WTC11 (cell line): ENCODE measurements around the gene KLK13. TPM values are rescaled to one million over a fixed set of nuclear protein-coding genes. Genes with fewer than 3 reads are reported as not detected.

ENCODE experiments used
- ATAC-seq: fragments of 200-7000 bp; cut with Tn5 transposase; 2 replicates; pipeline ENCODE4 v1.10.0; 2021; ENCODE audit warnings: mild to moderate bottlenecking, moderate library complexity
- CTCF ChIA-PET: fragments of 300-600 bp; sonication (Branson Sonifier 250); formaldehyde crosslinking; loops from one replicate; lab custom pipeline; 2021; ENCODE audit warnings: antibody characterized with exemption; lab: Charles Lee
- POLR2A ChIA-PET: fragments of 350-600 bp; sonication (Branson Sonifier 250); formaldehyde crosslinking; loops from one replicate; lab custom pipeline; 2021; ENCODE audit warnings: antibody characterized with exemption; lab: Charles Lee
- DNase-seq: peaks from one replicate; pipeline ENCODE4 v3.0.0; 2021; ENCODE audit warnings: low spot score
- H3K27ac Mint-ChIP-seq: 2 replicates; pipeline ENCODE4 v1.8.0; 2021; ENCODE audit warnings: mixed read lengths
- H3K27me3 Mint-ChIP-seq: 2 replicates; pipeline ENCODE4 v1.8.0; 2021; ENCODE audit warnings: low read depth, mild to moderate bottlenecking, moderate library complexity, mixed read lengths
- H3K36me3 Mint-ChIP-seq: 2 replicates; pipeline ENCODE4 v1.8.0; 2021; ENCODE audit warnings: mixed read lengths
- H3K4me1 Mint-ChIP-seq: 2 replicates; pipeline ENCODE4 v1.8.0; 2022; ENCODE audit warnings: mixed read lengths
- H3K4me3 Mint-ChIP-seq: 2 replicates; pipeline ENCODE4 v1.8.0; 2021; ENCODE audit warnings: mild to moderate bottlenecking, moderate library complexity, mixed read lengths
- H3K9me3 Mint-ChIP-seq: 2 replicates; pipeline ENCODE4 v1.8.0; 2021; ENCODE audit warnings: mixed read lengths
- ETV6 ChIP-seq: sonication (generic); formaldehyde crosslinking; IDR thresholded peaks from 2 replicates; pipeline ENCODE4 v1.8.1; 2022; ENCODE audit warnings: mild to moderate bottlenecking, missing genetic modification reagents
- FOXK1 ChIP-seq: sonication (generic); formaldehyde crosslinking; IDR thresholded peaks from 2 replicates; pipeline ENCODE4 v1.8.0; 2022; ENCODE audit warnings: mild to moderate bottlenecking, moderate library complexity, missing genetic modification reagents
- GABPB1 ChIP-seq: sonication (generic); formaldehyde crosslinking; IDR thresholded peaks from 2 replicates; pipeline ENCODE4 v1.8.1; 2023; ENCODE audit warnings: mild to moderate bottlenecking, missing genetic modification reagents
- JAZF1 ChIP-seq: fragments of 250-450 bp; sonication (Bioruptor Pico); IDR thresholded peaks from 2 replicates; pipeline ENCODE4 v1.9.0; 2021; ENCODE audit warnings: moderate library complexity, mild to moderate bottlenecking, inconsistent platforms
- MYBL2 ChIP-seq: sonication (generic); formaldehyde crosslinking; IDR thresholded peaks from 2 replicates; pipeline ENCODE4 v1.8.1; 2023; ENCODE audit warnings: mild to moderate bottlenecking, moderate library complexity, missing genetic modification reagents
- NFATC4 ChIP-seq: fragments of 250-450 bp; sonication (Bioruptor Pico); IDR thresholded peaks from 2 replicates; pipeline ENCODE4 v1.9.0; 2021; ENCODE audit warnings: mild to moderate bottlenecking
- NR2C2 ChIP-seq: sonication (generic); formaldehyde crosslinking; IDR thresholded peaks from 2 replicates; pipeline ENCODE4 v1.8.0; 2022; ENCODE audit warnings: mild to moderate bottlenecking, missing genetic modification reagents
- OVOL2 ChIP-seq: fragments of 250-450 bp; sonication (Bioruptor Pico); IDR thresholded peaks from 2 replicates; pipeline ENCODE4 v1.9.0; 2021; ENCODE audit warnings: mild to moderate bottlenecking, borderline replicate concordance
- SOX15 ChIP-seq: fragments of 250-450 bp; sonication (Bioruptor Pico); IDR thresholded peaks from 2 replicates; pipeline ENCODE4 v1.9.0; 2021; ENCODE audit warnings: mild to moderate bottlenecking
- TCF7 ChIP-seq: sonication (generic); formaldehyde crosslinking; IDR thresholded peaks from 2 replicates; pipeline ENCODE4 v1.8.0; 2022; ENCODE audit warnings: mild to moderate bottlenecking, low read depth, missing genetic modification reagents, moderate library complexity
- ZNF219 ChIP-seq: sonication (generic); formaldehyde crosslinking; IDR thresholded peaks from 2 replicates; pipeline ENCODE4 v1.8.0; 2023; ENCODE audit warnings: missing genetic modification reagents, mild to moderate bottlenecking, borderline replicate concordance
- ZNF317 ChIP-seq: sonication (generic); formaldehyde crosslinking; IDR thresholded peaks from 2 replicates; pipeline ENCODE4 v1.8.1; 2023; ENCODE audit warnings: low read depth, mild to moderate bottlenecking, moderate library complexity, missing genetic modification reagents, borderline replicate concordance
- total RNA-seq: library from RNA; stranded (reverse); gene quantifications from 3 replicates; pipeline ENCODE4 v1.2.3, GENCODE V29; 2021
- TF ChIP-seq, protein P1 (sequence below): sonication (generic); formaldehyde crosslinking; IDR thresholded peaks from 2 replicates; pipeline ENCODE4 v1.8.0; 2022; ENCODE audit warnings: mild to moderate bottlenecking, missing genetic modification reagents
- TF ChIP-seq, protein P2 (sequence below): sonication (generic); formaldehyde crosslinking; IDR thresholded peaks from 2 replicates; pipeline ENCODE4 v1.8.1; 2023; ENCODE audit warnings: mild to moderate bottlenecking, missing genetic modification reagents, moderate library complexity
- TF ChIP-seq, protein P3 (sequence below): fragments of 250-450 bp; sonication (Bioruptor Pico); IDR thresholded peaks from 2 replicates; pipeline ENCODE4 v1.9.0; 2021; ENCODE audit warnings: mild to moderate bottlenecking
- TF ChIP-seq, protein P4 (sequence below): fragments of 200-600 bp; IDR thresholded peaks from 2 replicates; pipeline ENCODE4 v1.8.0; 2022; ENCODE audit warnings: antibody characterized with exemption
- TF ChIP-seq, protein P5 (sequence below): sonication (generic); formaldehyde crosslinking; IDR thresholded peaks from 2 replicates; pipeline ENCODE4 v1.8.1; 2022; ENCODE audit warnings: low read depth, missing genetic modification reagents, borderline replicate concordance
- TF ChIP-seq, protein P6 (sequence below): fragments of 250-450 bp; sonication (Bioruptor Pico); IDR thresholded peaks from 2 replicates; pipeline ENCODE4 v1.9.0; 2021; ENCODE audit warnings: mild to moderate bottlenecking
- TF ChIP-seq, protein P7 (sequence below): sonication (generic); formaldehyde crosslinking; IDR thresholded peaks from 2 replicates; pipeline ENCODE4 v1.8.0; 2023; ENCODE audit warnings: missing genetic modification reagents, mild to moderate bottlenecking, borderline replicate concordance
- TF ChIP-seq, protein P8 (sequence below): sonication (generic); formaldehyde crosslinking; IDR thresholded peaks from 2 replicates; pipeline ENCODE4 v1.8.1; 2022; ENCODE audit warnings: mild to moderate bottlenecking, missing genetic modification reagents, moderate library complexity, borderline replicate concordance

KLK13 gene
- total RNA-seq, 1 experiment from 2014 or later = 3.1 TPM

DNA sequence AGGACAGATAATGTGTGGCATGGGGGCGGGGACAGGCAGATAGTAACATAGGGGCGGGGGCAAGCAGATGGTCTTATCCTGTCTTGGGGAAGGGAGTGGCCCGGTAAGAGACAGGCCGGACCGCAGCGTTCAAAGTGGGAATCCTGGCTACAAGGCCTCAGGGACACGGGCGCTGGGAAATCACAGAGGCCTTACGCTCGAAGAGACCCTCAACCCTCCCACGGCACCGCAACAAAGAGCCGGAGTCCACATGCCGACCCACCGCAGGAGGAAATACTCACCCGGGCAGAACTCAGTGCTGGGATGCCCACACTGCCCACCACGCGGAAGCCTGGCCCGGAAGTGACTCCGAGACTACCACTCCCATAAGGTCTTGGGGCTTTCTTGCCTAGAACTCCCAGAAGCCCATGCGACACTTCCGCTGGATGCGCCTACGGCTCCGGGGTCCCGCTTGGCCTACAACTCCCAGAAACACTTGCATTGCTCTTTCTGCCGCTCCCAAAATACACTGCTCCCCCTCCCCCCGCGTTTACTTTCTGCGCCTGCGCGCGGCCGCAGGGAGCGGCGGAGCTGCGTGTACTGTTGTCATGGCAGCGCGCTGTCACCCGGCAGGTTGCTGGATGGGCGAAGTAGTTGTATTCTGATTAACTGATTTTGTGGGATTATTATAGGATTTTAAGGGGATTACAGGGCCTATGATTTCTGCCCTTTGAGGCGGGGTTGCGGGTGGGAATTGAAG lies 43.3 kb upstream of the KLK13 start, which contains the start of gene CTU1 (continued):
- TF ChIP-seq MYBL2 (CRISPR knock-in tag) (no peak), NR2C2 (no peak), OVOL2 (no peak), TCF7 (CRISPR knock-in tag) (no peak), GABPB1 (CRISPR knock-in tag) (peak; percentile 87; the same call in 1 of the 2 replicates), NFATC4 (CRISPR knock-in tag) (no peak), ZNF317 (CRISPR knock-in tag) (no peak)
- TF ChIP-seq, protein P1, sequence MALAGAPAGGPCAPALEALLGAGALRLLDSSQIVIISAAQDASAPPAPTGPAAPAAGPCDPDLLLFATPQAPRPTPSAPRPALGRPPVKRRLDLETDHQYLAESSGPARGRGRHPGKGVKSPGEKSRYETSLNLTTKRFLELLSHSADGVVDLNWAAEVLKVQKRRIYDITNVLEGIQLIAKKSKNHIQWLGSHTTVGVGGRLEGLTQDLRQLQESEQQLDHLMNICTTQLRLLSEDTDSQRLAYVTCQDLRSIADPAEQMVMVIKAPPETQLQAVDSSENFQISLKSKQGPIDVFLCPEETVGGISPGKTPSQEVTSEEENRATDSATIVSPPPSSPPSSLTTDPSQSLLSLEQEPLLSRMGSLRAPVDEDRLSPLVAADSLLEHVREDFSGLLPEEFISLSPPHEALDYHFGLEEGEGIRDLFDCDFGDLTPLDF = no peak
- TF ChIP-seq, protein P2, sequence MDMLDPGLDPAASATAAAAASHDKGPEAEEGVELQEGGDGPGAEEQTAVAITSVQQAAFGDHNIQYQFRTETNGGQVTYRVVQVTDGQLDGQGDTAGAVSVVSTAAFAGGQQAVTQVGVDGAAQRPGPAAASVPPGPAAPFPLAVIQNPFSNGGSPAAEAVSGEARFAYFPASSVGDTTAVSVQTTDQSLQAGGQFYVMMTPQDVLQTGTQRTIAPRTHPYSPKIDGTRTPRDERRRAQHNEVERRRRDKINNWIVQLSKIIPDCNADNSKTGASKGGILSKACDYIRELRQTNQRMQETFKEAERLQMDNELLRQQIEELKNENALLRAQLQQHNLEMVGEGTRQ = no peak
- TF ChIP-seq, protein P3, sequence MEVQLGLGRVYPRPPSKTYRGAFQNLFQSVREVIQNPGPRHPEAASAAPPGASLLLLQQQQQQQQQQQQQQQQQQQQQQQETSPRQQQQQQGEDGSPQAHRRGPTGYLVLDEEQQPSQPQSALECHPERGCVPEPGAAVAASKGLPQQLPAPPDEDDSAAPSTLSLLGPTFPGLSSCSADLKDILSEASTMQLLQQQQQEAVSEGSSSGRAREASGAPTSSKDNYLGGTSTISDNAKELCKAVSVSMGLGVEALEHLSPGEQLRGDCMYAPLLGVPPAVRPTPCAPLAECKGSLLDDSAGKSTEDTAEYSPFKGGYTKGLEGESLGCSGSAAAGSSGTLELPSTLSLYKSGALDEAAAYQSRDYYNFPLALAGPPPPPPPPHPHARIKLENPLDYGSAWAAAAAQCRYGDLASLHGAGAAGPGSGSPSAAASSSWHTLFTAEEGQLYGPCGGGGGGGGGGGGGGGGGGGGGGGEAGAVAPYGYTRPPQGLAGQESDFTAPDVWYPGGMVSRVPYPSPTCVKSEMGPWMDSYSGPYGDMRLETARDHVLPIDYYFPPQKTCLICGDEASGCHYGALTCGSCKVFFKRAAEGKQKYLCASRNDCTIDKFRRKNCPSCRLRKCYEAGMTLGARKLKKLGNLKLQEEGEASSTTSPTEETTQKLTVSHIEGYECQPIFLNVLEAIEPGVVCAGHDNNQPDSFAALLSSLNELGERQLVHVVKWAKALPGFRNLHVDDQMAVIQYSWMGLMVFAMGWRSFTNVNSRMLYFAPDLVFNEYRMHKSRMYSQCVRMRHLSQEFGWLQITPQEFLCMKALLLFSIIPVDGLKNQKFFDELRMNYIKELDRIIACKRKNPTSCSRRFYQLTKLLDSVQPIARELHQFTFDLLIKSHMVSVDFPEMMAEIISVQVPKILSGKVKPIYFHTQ (CRISPR knock-in tag) = no peak
- TF ChIP-seq, all 79 proteins: peak for 9

DNA sequence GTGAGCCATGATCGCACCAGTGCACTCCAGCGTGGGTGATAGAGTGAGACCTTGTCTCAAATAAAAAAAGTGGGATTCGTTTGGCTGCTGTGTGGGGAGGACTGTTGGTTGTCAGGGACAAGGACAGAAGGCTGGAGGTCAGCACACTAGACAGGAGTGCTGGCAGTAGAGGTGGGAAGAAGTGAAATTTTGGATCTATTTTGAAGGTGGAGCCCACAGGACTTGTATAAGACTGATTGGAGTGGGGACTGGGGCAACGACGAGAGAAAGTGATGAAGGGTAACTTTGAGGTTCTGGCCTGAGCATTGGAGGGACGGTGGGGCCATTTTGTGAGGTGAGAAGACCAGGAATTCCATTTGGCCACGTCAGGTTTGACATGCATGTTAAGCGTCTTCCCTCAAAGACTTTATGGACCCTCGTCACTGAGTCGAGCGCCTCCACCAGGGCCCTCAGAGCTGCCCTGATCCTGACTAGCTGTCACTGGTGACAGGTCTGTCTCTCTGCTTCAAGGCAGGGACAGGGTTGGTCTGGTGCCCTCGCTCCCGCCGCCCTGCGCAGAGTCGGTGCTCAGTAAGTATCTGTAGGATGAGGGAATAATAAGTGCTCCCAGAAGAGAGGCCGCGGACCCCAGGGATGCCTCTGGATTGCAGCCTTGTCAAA lies 42.6 kb upstream of the KLK13 start:
- H3K36me3 Mint-ChIP-seq = peaks cover 3% of the 10 kb centered on the region; the same call in 1 of the 2 replicates
- peaks cover 8% of the 10 kb centered on the region for H3K4me1 Mint-ChIP-seq
- ChIA-PET CTCF (interaction anchor here (0.7 to 1.4 kb wide), 3 partner anchors 13 to 152 kb away, joined by 3 to 4 read pairs (median 3); no protein-coding TSS in a partner anchor), POLR2A (no interaction called here)
- no peak for DNase-seq
- peak overlapping the region; percentile 75 for H3K27ac Mint-ChIP-seq
- H3K4me3 Mint-ChIP-seq = peak overlapping the region; percentile 90
- H3K27me3 Mint-ChIP-seq = peaks cover 9% of the 10 kb centered on the region
- peak; percentile 6 for ATAC-seq
- no peaks in the 10 kb centered on the region for H3K9me3 Mint-ChIP-seq
- no peak for TF ChIP-seq ETV6 (CRISPR knock-in tag)
- TF ChIP-seq, protein P4, sequence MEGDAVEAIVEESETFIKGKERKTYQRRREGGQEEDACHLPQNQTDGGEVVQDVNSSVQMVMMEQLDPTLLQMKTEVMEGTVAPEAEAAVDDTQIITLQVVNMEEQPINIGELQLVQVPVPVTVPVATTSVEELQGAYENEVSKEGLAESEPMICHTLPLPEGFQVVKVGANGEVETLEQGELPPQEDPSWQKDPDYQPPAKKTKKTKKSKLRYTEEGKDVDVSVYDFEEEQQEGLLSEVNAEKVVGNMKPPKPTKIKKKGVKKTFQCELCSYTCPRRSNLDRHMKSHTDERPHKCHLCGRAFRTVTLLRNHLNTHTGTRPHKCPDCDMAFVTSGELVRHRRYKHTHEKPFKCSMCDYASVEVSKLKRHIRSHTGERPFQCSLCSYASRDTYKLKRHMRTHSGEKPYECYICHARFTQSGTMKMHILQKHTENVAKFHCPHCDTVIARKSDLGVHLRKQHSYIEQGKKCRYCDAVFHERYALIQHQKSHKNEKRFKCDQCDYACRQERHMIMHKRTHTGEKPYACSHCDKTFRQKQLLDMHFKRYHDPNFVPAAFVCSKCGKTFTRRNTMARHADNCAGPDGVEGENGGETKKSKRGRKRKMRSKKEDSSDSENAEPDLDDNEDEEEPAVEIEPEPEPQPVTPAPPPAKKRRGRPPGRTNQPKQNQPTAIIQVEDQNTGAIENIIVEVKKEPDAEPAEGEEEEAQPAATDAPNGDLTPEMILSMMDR = no peak
- TF ChIP-seq, protein P5, sequence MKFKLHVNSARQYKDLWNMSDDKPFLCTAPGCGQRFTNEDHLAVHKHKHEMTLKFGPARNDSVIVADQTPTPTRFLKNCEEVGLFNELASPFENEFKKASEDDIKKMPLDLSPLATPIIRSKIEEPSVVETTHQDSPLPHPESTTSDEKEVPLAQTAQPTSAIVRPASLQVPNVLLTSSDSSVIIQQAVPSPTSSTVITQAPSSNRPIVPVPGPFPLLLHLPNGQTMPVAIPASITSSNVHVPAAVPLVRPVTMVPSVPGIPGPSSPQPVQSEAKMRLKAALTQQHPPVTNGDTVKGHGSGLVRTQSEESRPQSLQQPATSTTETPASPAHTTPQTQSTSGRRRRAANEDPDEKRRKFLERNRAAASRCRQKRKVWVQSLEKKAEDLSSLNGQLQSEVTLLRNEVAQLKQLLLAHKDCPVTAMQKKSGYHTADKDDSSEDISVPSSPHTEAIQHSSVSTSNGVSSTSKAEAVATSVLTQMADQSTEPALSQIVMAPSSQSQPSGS (CRISPR knock-in tag) = no peak
- TF ChIP-seq, protein P6, sequence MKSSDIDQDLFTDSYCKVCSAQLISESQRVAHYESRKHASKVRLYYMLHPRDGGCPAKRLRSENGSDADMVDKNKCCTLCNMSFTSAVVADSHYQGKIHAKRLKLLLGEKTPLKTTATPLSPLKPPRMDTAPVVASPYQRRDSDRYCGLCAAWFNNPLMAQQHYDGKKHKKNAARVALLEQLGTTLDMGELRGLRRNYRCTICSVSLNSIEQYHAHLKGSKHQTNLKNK (CRISPR knock-in tag) = no peak
- TF ChIP-seq SOX15 (CRISPR knock-in tag) = no peak
- TF ChIP-seq, protein P7, sequence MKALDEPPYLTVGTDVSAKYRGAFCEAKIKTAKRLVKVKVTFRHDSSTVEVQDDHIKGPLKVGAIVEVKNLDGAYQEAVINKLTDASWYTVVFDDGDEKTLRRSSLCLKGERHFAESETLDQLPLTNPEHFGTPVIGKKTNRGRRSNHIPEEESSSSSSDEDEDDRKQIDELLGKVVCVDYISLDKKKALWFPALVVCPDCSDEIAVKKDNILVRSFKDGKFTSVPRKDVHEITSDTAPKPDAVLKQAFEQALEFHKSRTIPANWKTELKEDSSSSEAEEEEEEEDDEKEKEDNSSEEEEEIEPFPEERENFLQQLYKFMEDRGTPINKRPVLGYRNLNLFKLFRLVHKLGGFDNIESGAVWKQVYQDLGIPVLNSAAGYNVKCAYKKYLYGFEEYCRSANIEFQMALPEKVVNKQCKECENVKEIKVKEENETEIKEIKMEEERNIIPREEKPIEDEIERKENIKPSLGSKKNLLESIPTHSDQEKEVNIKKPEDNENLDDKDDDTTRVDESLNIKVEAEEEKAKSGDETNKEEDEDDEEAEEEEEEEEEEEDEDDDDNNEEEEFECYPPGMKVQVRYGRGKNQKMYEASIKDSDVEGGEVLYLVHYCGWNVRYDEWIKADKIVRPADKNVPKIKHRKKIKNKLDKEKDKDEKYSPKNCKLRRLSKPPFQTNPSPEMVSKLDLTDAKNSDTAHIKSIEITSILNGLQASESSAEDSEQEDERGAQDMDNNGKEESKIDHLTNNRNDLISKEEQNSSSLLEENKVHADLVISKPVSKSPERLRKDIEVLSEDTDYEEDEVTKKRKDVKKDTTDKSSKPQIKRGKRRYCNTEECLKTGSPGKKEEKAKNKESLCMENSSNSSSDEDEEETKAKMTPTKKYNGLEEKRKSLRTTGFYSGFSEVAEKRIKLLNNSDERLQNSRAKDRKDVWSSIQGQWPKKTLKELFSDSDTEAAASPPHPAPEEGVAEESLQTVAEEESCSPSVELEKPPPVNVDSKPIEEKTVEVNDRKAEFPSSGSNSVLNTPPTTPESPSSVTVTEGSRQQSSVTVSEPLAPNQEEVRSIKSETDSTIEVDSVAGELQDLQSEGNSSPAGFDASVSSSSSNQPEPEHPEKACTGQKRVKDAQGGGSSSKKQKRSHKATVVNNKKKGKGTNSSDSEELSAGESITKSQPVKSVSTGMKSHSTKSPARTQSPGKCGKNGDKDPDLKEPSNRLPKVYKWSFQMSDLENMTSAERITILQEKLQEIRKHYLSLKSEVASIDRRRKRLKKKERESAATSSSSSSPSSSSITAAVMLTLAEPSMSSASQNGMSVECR (CRISPR knock-in tag) = no peak
- TF ChIP-seq FOXK1 (CRISPR knock-in tag) = no peak
- TF ChIP-seq ZNF219 (CRISPR knock-in tag) = no peak
- TF ChIP-seq OVOL2 = no peak
- no peak for TF ChIP-seq JAZF1 (CRISPR knock-in tag)
- TF ChIP-seq, protein P8, sequence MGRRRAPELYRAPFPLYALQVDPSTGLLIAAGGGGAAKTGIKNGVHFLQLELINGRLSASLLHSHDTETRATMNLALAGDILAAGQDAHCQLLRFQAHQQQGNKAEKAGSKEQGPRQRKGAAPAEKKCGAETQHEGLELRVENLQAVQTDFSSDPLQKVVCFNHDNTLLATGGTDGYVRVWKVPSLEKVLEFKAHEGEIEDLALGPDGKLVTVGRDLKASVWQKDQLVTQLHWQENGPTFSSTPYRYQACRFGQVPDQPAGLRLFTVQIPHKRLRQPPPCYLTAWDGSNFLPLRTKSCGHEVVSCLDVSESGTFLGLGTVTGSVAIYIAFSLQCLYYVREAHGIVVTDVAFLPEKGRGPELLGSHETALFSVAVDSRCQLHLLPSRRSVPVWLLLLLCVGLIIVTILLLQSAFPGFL (CRISPR knock-in tag) = no peak
